ENCODE results near the gene STRN4. TPM values are rescaled to one million over a fixed set of nuclear protein-coding genes. Genes with fewer than 3 reads are reported as not detected.
A peak's percentile ranks its signal among the peaks of the same experiment; 100 is the strongest.

The STRN4 gene
- polyA plus RNA-seq, 3 donors, result 37.5 to 239 (median 48.0) TPM

DNA sequence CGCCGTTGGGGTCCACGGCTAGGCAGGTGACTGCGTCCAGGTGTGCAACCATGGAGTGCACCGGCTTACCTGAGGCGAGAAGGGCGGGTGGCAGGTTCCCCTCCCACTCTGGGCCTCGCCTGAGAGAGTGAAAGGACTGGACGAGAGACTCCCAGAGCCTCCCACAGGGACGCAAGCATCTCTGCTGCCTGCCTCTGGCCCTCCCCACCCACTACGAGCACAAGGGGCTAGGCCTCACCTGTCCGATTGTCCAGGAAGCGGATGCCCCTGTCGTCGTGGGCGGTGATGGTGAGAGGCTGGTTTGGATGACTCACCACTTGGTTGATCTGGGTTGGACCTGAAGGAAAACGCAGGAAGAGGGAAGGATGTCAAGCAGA, 24.3 kb downstream of the STRN4 start:
- Histone ChIP-seq H2AFZ (ENCODE audit: insufficient read depth, low read depth, low read length, poor library complexity, severe bottlenecking) (no peak overlapping the region), H3K4me3 (replicated peaks in 1 of 3; ENCODE audit: low read depth in 2 of 3, low read length in 3 of 3) (no peak overlapping the region), H3K79me2 (ENCODE audit: insufficient read depth, low read length) (peaks cover 4% of the 10 kb centered on the region), H4K20me1 (ENCODE audit: insufficient read depth, low read length) (peaks cover 93% of the 10 kb centered on the region), H3K4me2 (replicated peaks; ENCODE audit: extremely low read depth, low read length, poor library complexity, severe bottlenecking) (no peak overlapping the region), H3K9ac (ENCODE audit: insufficient read depth, low read length, poor library complexity, severe bottlenecking) (no peak overlapping the region), H3K27ac (ENCODE audit: low read depth in 1 of 2, low read length in 2 of 2) (no peak overlapping the region), H3K27me3 (ENCODE audit: control insufficient read depth in 2 of 2, insufficient read depth in 2 of 2, low read length in 2 of 2) (no peaks in the 10 kb centered on the region), H3K9me3 (replicated peaks in 1 of 2; ENCODE audit: control insufficient read depth in 1 of 2, insufficient read depth in 1 of 2, low read length in 2 of 2) (no peaks in the 10 kb centered on the region), H3K4me1 (ENCODE audit: control insufficient read depth in 1 of 2, insufficient read depth in 2 of 2, low read length in 2 of 2) (peaks cover 31 to 35% of the 10 kb centered on the region in 2 donors), H3K36me3 (replicated peaks in 1 of 2; ENCODE audit: control insufficient read depth in 1 of 2, insufficient read depth in 2 of 2, low read length in 2 of 2) (peaks cover 73 to 74% of the 10 kb centered on the region in 2 donors)
- Mint-ChIP-seq H3K27me3 (ENCODE audit: low read depth in 3 of 3) (peaks cover 2 to 4% (median 2%) of the 10 kb centered on the region in 3 donors), H3K36me3 (peaks cover 61 to 76% of the 10 kb centered on the region in 2 donors), H3K9me3 (no peaks in the 10 kb centered on the region), H3K4me3 (no peak overlapping the region), H3K4me1 (peaks cover 37% of the 10 kb centered on the region), H3K27ac (peak overlapping the region in 2 of 7 donors; percentile 24 to 53)
- intact Hi-C loops (cut with micrococcal nuclease), result no loop called here
- 75% methylated on average over 8 of the region's 17 CpGs for WGBS (ENCODE audit: insufficient coverage)
- no peak for DNase-seq
- TF ChIP-seq CTCF (IDR thresholded peaks at IDR 0.05), result no peak

DNA sequence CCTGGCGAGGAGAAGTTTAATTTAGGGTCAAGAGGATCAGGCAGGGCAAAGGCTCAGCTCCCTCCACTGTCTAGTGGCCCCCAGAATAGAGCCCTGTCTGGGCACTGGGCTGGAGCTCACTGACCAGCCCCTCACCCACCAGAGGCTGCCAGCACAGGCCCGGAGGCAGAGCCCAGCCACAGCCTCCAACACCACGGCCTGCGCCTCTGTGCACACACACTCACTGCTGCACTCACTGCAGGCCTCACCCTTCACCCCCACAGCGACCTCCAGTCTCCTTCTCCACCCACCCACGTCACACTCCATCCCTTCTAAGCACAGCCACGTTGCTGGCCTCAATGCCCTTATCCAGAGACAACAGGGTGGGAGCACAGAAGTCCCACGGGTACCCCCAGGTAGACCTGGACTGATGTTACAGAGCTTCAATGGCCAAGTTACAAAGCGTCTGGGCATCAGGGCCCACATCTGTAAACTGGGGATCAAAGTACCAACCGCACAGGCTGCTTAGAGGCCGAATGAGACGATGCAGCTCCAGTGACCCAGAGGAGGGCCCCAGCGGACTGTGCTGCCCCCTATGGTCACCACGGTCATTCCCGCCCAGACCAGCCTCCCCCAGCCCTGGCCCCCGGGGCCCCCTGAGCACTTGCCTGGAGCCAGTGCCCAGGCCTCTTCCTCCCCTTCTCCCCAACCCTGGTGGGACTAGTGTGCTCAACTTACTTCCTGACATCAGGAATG, 24.8 kb downstream of the STRN4 start:
- peaks cover 31 to 39% of the 10 kb centered on the region in 2 donors for H3K4me1 ChIP-seq (ENCODE audit: control insufficient read depth in 1 of 2, insufficient read depth in 2 of 2, low read length in 2 of 2)
- H2AFZ ChIP-seq (ENCODE audit: insufficient read depth, low read depth, low read length, poor library complexity, severe bottlenecking), result no peak overlapping the region

More for the DNA sequence above, 24.8 kb downstream of the STRN4 start:
- H3K9me3 ChIP-seq (replicated peaks in 1 of 2; ENCODE audit: control insufficient read depth in 1 of 2, insufficient read depth in 1 of 2, low read length in 2 of 2), result no peaks in the 10 kb centered on the region
- WGBS (ENCODE audit: insufficient coverage), result 94% methylated on average over 15 of the region's 16 CpGs
- H3K27me3 ChIP-seq (ENCODE audit: control insufficient read depth in 2 of 2, insufficient read depth in 2 of 2, low read length in 2 of 2), result no peaks in the 10 kb centered on the region
- intact Hi-C loops (cut with micrococcal nuclease), result no loop called here
- Mint-ChIP-seq H3K36me3 (peaks cover 55 to 70% of the 10 kb centered on the region in 2 donors), H3K27ac (peak overlapping the region in 1 of 7 donors; percentile 53), H3K4me3 (no peak overlapping the region), H3K4me1 (peaks cover 37% of the 10 kb centered on the region), H3K27me3 (ENCODE audit: low read depth in 3 of 3) (peaks cover 2 to 4% (median 2%) of the 10 kb centered on the region in 3 donors), H3K9me3 (peaks cover 0 to under 1% (median 0%) of the 10 kb centered on the region in 7 donors)
- H3K27ac ChIP-seq (ENCODE audit: low read depth in 1 of 2, low read length in 2 of 2), result no peak overlapping the region
- H3K9ac ChIP-seq (ENCODE audit: insufficient read depth, low read length, poor library complexity, severe bottlenecking), result no peak overlapping the region
- DNase-seq, result no peak
- H4K20me1 ChIP-seq (ENCODE audit: insufficient read depth, low read length), result peaks cover 87% of the 10 kb centered on the region
- H3K4me3 ChIP-seq (replicated peaks in 1 of 3; ENCODE audit: low read depth in 2 of 3, low read length in 3 of 3), result no peak overlapping the region
- TF ChIP-seq CTCF (IDR thresholded peaks at IDR 0.05), result no peak
- no peak overlapping the region for H3K4me2 ChIP-seq (replicated peaks; ENCODE audit: extremely low read depth, low read length, poor library complexity, severe bottlenecking)
- peaks cover 7% of the 10 kb centered on the region for H3K79me2 ChIP-seq (ENCODE audit: insufficient read depth, low read length)
- peaks cover 68 to 69% of the 10 kb centered on the region in 2 donors for H3K36me3 ChIP-seq (replicated peaks in 1 of 2; ENCODE audit: control insufficient read depth in 1 of 2, insufficient read depth in 2 of 2, low read length in 2 of 2)

Measured in CD14-positive monocyte (primary cell).